ENCODE measurements around the gene TMEM37.
"Not testable (repeated sequence)": the region's sequence is repeated elsewhere in the genome, so short reads cannot be mapped to it uniquely, and the experiment has no call there.

TMEM37 gene

GRCh38 chr2:119389615-119390306 is 41.9 kb upstream of the TMEM37 start:
- DNase-seq (ENCODE audit: low spot score) = no peak
- H3K27ac ChIP-seq = no peak overlapping the region
- POLR2A ChIA-PET (ENCODE audit: low non-redundant PET) = no interaction called here
- CTCF ChIA-PET = interaction anchor here (0.6 kb wide), 2 partner anchors 106 to 262 kb away, joined by 3 to 4 read pairs; no protein-coding TSS in a partner anchor
- no peak for TF ChIP-seq CTCF (conservative IDR thresholded peaks at IDR 0.05; ENCODE audit: low read depth)

GRCh38 chr2:119393971-119394748 is 37.5 kb upstream of the TMEM37 start:
- ChIA-PET POLR2A (ENCODE audit: low non-redundant PET) (no interaction called here), CTCF (no interaction called here)
- H3K27ac ChIP-seq = no peak overlapping the region
- no peak for DNase-seq (ENCODE audit: low spot score)
- no peak for TF ChIP-seq CTCF (conservative IDR thresholded peaks at IDR 0.05; ENCODE audit: low read depth)

GRCh38 chr2:119397196-119397595 is 34.5 kb upstream of the TMEM37 start:
- no peak overlapping the region for H3K27ac ChIP-seq
- TF ChIP-seq CTCF (conservative IDR thresholded peaks at IDR 0.05; ENCODE audit: low read depth) = no peak
- DNase-seq (ENCODE audit: low spot score) = no peak
- ChIA-PET CTCF (no interaction called here), POLR2A (ENCODE audit: low non-redundant PET) (no interaction called here)

GRCh38 chr2:119402106-119402505 is 29.5 kb upstream of the TMEM37 start:
- ChIA-PET CTCF (interaction anchor here (0.8 kb wide), 1 partner anchor 74 kb away, joined by 3 read pairs; no protein-coding TSS in a partner anchor), POLR2A (ENCODE audit: low non-redundant PET) (no interaction called here)
- no peak overlapping the region for H3K27ac ChIP-seq
- no peak for TF ChIP-seq CTCF (conservative IDR thresholded peaks at IDR 0.05; ENCODE audit: low read depth)
- no peak for DNase-seq (ENCODE audit: low spot score)

- ChIA-PET CTCF (interaction anchor here (0.7 to 0.8 kb wide), 3 partner anchors 31 to 731 kb away, joined by 3 to 5 read pairs (median 3); no protein-coding TSS in a partner anchor), POLR2A (ENCODE audit: low non-redundant PET) (no interaction called here)
- no peak overlapping the region for H3K27ac ChIP-seq
- no peak for TF ChIP-seq CTCF (conservative IDR thresholded peaks at IDR 0.05; ENCODE audit: low read depth)
- no peak for DNase-seq (ENCODE audit: low spot score)
Measured at GRCh38 chr2:119402645-119403560, 28.8 kb upstream of the TMEM37 start.

- H3K27ac ChIP-seq; POLR2A ChIA-PET (ENCODE audit: low non-redundant PET); DNase-seq (ENCODE audit: low spot score): not testable (repeated sequence)
- CTCF ChIA-PET = interaction anchor here (0.7 kb wide), 2 partner anchors 30 to 730 kb away, joined by 3 to 5 read pairs; no protein-coding TSS in a partner anchor
Measured at GRCh38 chr2:119403618-119404017, 28.0 kb upstream of the TMEM37 start.
